ENCODE results near the gene TACC3. TPM values are rescaled to one million over a fixed set of nuclear protein-coding genes. Genes with fewer than 3 reads are reported as not detected.

The TACC3 gene
- total and polyA plus RNA-seq, 2 experiments from 2014 or later = 9.7 to 18.2 TPM

GRCh38 chr4:1683261-1683735 is 38.0 kb upstream of the TACC3 start:
- Histone ChIP-seq H3K4me2 (ENCODE audit: unreplicated experiment) (peak overlapping the region; percentile 87), H2AFZ (peak overlapping the region; percentile 79), H3K36me3 (ENCODE audit: low read depth) (no peaks in the 10 kb centered on the region), H3K9me2 (ENCODE audit: insufficient read depth) (no peaks in the 10 kb centered on the region), H4K20me1 (ENCODE audit: insufficient read depth) (no peaks in the 10 kb centered on the region), H3K79me2 (ENCODE audit: insufficient read depth) (no peaks in the 10 kb centered on the region), H3F3A (ENCODE audit: insufficient read depth) (peaks cover 17% of the 10 kb centered on the region), H3K4me3 (peak overlapping the region; percentile 70), H3K4me1 (ENCODE audit: insufficient read depth) (no peaks in the 10 kb centered on the region), H3K27me3 (replicated peaks; ENCODE audit: insufficient read depth) (no peaks in the 10 kb centered on the region), H3K9me3 (ENCODE audit: low read depth) (no peaks in the 10 kb centered on the region), H3K9ac (peak overlapping the region; percentile 78), H3K27ac (peak overlapping the region; percentile 84)
- WGBS, 2 experiments (ENCODE audit: low coverage in 1 of 2, low lambda C conversion rate in 2 of 2, missing lambda C conversion rate in 2 of 2) = 1 to 3% methylated on average over 13 of the region's 13 CpGs
- in situ Hi-C loops (cut with MboI) = no loop called here
- DNase-seq = peak; percentile 91
- no peak for TF ChIP-seq EZH2phosphoT487 (IDR thresholded peaks at IDR 0.05; ENCODE audit: insufficient read depth, low read depth)
- TF ChIP-seq EZH2 (IDR thresholded peaks at IDR 0.05; ENCODE audit: insufficient read depth, poor library complexity, severe bottlenecking) = no peak

DNA sequence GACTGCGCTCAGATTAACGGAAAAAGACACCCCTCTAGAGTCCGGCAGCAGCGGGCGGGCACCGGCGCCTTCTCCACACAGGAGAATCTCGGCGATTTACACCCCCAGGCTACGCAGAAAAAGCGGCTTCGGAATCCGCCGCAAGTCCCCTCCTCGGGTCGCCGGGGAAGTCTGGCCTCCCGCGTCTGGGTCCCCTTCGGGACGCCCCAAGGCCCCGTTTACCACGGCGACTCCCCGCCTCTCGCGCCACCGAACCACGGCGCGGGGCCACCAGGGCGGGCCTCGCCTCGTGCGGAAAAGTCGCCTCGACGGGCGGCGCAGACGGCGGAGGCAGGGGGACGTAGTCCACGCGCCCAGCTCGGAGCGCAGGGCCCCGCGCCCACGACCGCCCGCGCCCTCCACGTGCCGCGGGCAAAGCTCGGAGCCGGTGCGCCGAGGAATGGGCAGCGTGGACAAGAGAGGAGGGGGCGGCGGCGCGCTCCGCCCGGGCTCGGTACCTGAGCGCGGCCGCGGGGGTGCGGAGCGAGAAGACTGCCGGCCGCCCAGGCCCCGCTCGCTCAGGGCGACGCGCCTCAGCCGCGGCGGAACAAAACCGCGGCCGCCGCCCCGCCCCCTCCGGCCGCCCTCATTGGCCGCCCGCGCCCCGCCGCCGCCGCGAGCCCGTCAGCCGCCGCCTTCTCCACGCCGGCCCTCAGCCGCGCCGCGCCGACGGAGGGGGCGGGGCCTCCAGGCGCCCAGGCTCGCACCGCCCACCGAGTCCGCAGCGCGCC is 37.4 kb upstream of the TACC3 start, which contains the start of gene FAM53A:
Gene FAM53A, minus strand, starts transcription at position 578 of the 770 bp plus-strand sequence. CDS start 15,572 bp downstream, outside the sequence.
- H3K4me3 ChIP-seq = peak within 1 kb of the TSS; percentile 70
- H3K27me3 ChIP-seq (replicated peaks; ENCODE audit: insufficient read depth) = no peaks in the 10 kb centered on the region
- H4K20me1 ChIP-seq (ENCODE audit: insufficient read depth) = no peaks in the 10 kb centered on the region
- peaks cover 23% of the 10 kb centered on the region for H3F3A ChIP-seq (ENCODE audit: insufficient read depth)
- H3K4me2 ChIP-seq (ENCODE audit: unreplicated experiment) = peak within 1 kb of the TSS; percentile 87
- peak within 1 kb of the TSS; percentile 79 for H2AFZ ChIP-seq
- H3K27ac ChIP-seq = peak within 1 kb of the TSS; percentile 84
- no peaks in the 10 kb centered on the region for H3K9me3 ChIP-seq (ENCODE audit: low read depth)
- DNase-seq = peak; percentile 93
- no peaks in the 10 kb centered on the region for H3K9me2 ChIP-seq (ENCODE audit: insufficient read depth)
- no peak for TF ChIP-seq EZH2 (IDR thresholded peaks at IDR 0.05; ENCODE audit: insufficient read depth, poor library complexity, severe bottlenecking)
- no peak for TF ChIP-seq EZH2phosphoT487 (IDR thresholded peaks at IDR 0.05; ENCODE audit: insufficient read depth, low read depth)
- H3K79me2 ChIP-seq (ENCODE audit: insufficient read depth) = no peaks in the 10 kb centered on the region
- WGBS, 2 experiments (ENCODE audit: low coverage in 1 of 2, low lambda C conversion rate in 2 of 2, missing lambda C conversion rate in 2 of 2) = 0 to 2% methylated on average over 70 to 80 of the region's 118 CpGs
- no peaks in the 10 kb centered on the region for H3K4me1 ChIP-seq (ENCODE audit: insufficient read depth)
- peak within 1 kb of the TSS; percentile 78 for H3K9ac ChIP-seq
- no peaks in the 10 kb centered on the region for H3K36me3 ChIP-seq (ENCODE audit: low read depth)
- in situ Hi-C loops (cut with MboI) = no loop called here

GRCh38 chr4:1684506-1685234 is 36.7 kb upstream of the TACC3 start:
- Histone ChIP-seq H2AFZ (peak overlapping the region; percentile 58), H3F3A (ENCODE audit: insufficient read depth) (peaks cover 28% of the 10 kb centered on the region), H3K9ac (peak overlapping the region; percentile 24; the same call in 1 of the 2 replicates), H3K36me3 (ENCODE audit: low read depth) (no peaks in the 10 kb centered on the region), H3K4me2 (ENCODE audit: unreplicated experiment) (no peak overlapping the region), H3K9me3 (ENCODE audit: low read depth) (no peaks in the 10 kb centered on the region), H3K4me1 (ENCODE audit: insufficient read depth) (no peaks in the 10 kb centered on the region), H3K79me2 (ENCODE audit: insufficient read depth) (no peaks in the 10 kb centered on the region), H4K20me1 (ENCODE audit: insufficient read depth) (no peaks in the 10 kb centered on the region), H3K27ac (no peak overlapping the region), H3K9me2 (ENCODE audit: insufficient read depth) (no peaks in the 10 kb centered on the region), H3K4me3 (peak overlapping the region; percentile 40), H3K27me3 (replicated peaks; ENCODE audit: insufficient read depth) (no peaks in the 10 kb centered on the region)
- WGBS, 2 experiments (ENCODE audit: low coverage in 1 of 2, low lambda C conversion rate in 2 of 2, missing lambda C conversion rate in 2 of 2) = 32 to 51% methylated on average over 44 to 65 of the region's 66 CpGs
- in situ Hi-C loops (cut with MboI) = no loop called here
- TF ChIP-seq EZH2phosphoT487 (IDR thresholded peaks at IDR 0.05; ENCODE audit: insufficient read depth, low read depth) (no peak), EZH2 (IDR thresholded peaks at IDR 0.05; ENCODE audit: insufficient read depth, poor library complexity, severe bottlenecking) (no peak)
- DNase-seq = no peak

Measured in GM23248 (cell line).